Stimulated activated CD4-positive, alpha-beta T cell treated with anti-CD3 and anti-CD28 coated beads, TNF-alpha, amount 100 ng/mL, for 48 hours (primary cell): ENCODE results near the gene RNF223.

Source experiments
- DNase-seq, 3 donors: peaks; one replicate each; pipeline ENCODE4 v3.0.0-alpha.2; 2020; ENCODE audit warnings: low read depth in 3 of 3

RNF223 gene

DNA sequence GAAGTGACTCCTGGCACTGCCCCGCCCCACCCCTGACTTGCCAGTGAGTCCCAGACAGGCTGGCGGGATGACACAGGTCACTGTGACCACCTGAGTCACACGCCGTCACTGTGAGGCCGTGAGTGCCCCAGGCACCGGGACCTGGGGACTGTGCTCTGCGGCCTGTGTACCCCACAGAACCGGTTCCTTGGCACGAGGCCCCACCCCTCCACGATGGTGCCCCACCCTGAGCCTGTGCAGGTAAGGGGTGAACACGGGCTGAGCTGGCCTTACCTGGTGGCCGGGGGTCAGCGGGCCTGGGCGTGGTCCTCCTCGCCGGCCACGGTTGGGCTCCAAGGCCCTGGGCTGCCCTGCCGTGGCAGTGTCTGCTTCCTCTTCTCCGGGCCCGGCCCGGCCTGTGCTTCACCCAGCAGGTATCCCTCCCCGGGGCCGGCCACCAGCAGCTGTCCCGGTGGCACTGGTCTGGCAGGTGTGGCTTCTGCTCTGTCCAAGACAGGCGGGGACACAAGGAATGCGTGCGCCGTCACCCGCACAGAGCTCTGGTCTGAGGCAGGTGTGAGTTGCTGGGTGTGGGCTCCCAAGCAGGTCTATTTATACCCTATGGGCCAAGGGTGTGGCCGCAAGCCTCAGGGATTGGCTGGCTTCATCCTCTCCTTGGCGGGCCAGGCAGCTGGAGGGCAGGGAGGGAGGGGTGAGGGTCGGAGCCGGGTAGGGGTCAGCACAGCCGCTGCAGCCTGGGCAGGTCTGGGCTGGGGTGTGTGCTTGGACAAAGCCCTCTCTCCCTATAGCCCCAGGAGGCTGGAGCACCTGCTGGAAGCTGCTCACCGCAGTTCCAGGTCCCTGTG lies at the start of gene RNF223:
Gene RNF223 (minus strand): TSS at position 564 of the 845 bp plus-strand sequence. CDS start 1,740 bp downstream, outside the sequence.
- DNase-seq = no peak

DNA sequence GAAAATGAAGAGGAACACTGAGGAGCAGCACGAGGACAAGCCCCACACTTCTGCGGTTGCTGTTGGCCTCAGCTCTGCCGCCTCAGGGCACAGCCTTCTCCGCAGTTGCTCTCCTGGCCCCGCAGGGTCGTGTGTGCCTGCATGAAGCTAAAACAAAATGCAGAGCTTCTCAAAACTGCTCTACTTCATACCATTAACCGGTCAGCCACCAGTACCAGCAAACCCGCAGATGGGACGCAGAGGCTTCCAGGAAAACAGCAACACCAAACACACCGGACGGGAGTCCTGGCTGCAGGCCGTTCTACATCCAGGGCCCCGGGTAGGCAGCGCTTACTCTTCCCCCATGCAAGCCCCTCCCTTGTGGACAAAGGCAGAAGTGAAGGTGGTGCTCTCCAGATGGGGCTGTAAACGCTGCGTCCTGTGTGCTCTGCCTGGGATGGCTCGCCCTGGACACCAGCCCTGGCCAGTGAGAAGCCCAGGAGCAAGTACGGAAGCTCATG lies 48.9 kb upstream of the RNF223 start:
- no peak for DNase-seq

DNA sequence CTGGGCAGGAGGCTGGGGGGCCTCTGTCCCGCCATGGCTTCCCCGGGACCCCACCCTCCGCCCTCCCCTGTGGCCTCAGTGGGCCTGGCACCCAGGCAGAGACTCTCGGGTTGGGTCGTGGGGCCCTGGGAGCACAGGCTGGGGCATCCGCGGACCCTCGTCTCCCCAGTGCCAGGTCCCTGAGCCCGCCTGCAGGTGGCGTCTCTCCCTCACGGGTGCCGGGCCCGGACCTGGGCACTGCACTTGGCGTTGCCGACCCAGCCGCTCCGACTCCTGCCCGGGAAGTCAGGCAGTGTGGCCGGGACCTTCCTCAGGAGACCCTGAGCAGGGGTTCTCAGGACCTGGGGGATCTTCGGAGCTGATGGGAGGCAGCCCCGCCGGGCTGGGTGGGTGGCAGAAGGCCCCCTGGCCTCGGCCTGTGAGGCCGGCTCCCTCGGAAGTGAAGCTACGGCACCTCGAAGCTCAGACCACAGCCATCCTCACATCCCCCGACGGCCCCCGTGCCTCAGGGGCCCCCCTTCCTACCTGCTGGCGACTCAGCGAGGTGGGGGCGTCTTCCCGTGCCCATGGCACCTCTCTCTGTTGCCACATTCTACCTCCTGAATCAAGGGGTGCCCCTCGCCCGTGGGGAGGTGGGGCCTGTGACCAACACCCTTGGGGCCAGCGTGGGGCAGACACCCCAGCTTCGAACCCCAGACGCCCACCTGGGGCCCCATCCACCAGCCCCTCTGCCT lies 48.1 kb upstream of the RNF223 start:
- DNase-seq = peak; percentile 68 to 88 (median 76)

DNA sequence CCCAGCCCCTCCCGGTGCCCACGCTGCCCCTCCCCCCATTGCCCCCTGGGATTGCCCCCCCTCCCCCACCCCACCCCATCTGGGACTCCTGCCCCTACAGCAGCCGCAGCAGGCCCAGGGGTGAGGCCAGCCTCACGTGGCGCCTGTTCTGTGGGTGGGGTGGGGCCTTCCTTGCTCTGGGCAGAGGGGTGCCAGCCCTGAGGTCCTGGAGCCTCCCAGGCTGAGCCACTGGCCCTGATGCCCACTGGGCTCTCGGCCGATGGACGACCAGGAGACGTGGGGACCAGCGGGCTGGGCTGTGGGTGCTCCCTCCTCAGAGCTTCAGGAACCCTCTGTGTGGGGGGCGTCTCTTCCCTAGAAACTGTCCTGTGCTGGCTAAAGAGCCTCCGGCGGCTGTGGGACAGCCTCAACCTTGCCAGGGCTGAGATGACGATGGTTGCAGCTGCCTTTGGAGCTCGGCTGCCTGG lies 47.5 kb upstream of the RNF223 start:
- DNase-seq = no peak

DNA sequence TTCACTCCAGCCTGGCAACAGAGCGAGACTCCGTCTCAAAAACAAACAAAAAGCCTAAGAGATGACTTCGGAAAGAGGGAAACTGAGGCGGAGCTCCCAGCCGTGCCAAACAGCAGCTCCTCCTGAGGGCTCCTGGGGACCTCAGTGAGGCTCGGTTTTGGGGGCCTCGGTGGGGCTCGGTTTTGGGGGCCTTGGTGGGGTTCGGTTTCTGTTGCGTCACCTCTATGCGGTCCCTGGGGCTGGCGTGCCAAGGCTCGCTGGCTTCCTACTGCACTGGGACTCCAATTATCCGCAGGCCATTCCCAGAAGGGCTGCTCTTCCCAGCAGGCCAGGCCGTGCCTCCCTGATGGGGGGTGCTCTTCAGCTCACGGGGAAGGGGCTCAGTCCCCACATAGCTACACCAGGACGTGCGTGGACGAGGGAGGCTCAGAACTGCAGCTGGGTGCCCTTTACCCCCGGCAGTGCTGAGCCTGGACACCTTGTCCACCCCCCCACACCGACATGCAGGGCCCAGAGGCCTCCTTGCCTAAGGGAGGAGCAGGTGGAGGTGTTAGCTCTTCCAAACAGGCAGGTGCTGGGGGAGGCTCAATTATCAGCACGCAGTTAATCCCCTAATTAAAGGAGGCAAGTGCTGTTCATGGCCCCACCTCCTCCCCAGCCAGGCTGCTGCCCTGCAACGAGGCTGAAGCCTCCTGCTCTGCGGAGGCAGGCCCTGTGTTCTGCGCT lies 46.9 kb upstream of the RNF223 start:
- no peak for DNase-seq

DNA sequence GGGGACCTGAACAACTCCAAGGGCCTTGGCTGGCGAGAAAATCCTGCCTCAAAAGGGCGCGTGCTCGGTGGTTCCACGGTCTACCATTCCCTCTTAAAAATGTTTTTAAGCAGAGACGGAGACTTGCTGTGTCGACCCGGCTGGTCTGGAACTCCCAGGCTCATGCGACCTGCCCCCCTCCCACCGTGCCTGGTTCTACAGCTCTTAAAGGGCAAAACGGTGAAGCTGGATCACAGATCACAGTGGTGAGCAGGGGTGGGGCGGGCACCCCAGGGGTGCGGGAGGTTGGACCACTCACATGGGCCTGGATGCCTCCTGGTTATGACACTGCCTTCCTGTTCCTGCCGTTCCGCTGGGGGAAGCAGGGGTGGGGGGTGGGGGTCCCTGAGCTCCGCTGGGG lies 46.0 kb upstream of the RNF223 start:
- no peak for DNase-seq

DNA sequence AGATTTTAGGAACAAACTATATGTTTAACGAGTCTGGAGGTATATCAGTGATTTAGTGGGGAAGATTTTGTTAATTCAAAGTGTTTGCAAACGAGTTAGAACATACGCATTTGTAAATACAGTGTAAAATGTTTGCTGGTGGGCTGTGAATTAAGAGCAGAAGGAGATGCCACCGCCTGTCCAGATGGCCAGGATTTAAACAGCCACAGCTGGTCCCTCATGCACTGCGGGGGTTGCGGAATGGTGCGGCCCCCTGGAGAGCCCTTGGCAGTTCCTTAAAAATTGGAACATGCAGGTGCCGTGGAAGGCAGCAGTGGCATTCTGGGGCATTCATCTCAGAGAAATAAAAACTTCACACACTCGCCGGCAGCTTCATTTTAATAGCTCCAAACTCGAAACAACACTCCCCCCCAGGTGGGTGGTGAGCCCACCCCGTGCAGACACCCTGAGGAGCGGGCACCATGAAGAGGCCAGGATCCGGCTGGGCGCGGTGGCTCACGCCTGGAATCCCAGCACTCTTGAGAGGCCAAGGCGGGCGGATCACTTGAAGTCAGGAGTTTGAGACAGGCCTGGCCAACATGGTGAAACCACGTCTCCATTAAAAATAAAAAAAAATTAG lies 45.3 kb upstream of the RNF223 start:
- no peak for DNase-seq

DNA sequence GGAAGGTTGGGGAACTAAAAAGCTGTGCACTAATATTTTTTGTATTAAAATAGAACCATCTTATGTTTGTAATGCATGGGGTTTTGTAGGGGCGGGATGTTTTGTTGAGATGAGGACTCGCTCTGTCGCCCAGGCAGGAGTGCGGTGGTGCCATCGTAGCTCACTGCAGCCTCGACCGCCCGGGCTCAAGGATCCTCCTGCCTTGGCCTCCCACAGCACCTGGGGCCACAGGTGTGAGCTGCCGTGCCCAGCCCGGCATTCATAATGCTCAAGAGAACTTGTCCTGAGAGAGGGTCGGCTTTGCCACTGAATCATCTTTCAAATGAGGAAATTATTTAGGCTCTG lies 44.7 kb upstream of the RNF223 start:
- DNase-seq = no peak

DNA sequence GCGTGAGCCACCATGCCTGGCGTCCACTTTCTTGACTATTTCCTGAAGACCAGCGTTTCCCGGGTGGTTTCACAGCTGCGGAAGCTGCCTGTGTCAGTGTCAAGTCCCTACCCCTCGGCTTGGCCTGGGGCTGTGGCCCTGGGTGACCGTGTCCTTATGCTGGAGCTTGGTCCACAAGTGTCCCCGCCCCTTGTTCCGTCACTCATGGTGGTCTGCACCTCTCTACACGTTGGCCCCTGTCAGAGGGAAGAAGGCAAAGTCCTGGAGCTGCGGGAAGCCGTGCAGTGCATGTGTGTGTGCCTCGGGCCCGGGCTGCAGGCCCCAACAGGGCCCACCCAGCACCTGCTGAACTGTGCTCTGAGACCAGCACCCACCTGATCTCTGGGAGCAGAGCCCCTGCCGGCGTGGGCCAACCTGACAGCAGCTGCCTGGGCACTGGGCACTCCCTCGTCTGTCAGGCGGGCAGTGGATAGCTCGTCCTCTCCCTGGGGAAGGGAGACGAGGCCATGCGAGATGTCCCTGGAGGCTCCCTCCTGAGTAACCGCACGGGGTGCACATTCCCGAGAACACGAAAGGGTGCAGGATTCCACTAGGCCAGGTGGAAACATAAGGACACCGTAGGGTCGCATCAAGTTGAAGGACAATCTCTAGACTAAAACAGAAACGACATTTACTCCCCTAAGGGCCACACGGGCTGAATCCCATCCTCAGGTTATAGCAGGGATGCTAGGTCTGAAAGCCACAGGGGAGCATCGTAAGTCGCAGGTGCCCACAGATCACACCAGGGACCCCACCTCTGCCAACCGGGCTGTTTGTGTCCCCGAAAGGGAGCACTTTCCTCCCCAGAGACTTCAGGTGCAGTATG lies 44.1 kb upstream of the RNF223 start:
- no peak for DNase-seq

DNA sequence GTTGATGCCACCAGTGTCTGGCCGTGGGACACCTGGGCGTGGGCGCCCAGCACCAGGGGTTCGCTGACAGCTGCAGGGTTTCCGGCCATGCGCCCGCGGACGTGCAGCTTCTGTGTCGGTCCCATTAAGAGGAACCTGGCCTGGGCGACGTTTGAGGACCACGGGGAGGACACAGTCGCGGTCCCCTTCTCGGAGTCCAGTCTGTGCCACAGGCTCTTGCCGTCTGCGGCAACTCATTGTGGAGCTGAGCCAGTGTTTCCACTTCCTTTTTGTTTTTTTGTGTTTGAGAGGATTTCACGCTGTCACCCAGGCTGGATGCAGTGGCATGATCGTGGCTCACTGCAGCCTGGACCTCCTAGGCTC lies 43.3 kb upstream of the RNF223 start:
- DNase-seq = no peak

DNA sequence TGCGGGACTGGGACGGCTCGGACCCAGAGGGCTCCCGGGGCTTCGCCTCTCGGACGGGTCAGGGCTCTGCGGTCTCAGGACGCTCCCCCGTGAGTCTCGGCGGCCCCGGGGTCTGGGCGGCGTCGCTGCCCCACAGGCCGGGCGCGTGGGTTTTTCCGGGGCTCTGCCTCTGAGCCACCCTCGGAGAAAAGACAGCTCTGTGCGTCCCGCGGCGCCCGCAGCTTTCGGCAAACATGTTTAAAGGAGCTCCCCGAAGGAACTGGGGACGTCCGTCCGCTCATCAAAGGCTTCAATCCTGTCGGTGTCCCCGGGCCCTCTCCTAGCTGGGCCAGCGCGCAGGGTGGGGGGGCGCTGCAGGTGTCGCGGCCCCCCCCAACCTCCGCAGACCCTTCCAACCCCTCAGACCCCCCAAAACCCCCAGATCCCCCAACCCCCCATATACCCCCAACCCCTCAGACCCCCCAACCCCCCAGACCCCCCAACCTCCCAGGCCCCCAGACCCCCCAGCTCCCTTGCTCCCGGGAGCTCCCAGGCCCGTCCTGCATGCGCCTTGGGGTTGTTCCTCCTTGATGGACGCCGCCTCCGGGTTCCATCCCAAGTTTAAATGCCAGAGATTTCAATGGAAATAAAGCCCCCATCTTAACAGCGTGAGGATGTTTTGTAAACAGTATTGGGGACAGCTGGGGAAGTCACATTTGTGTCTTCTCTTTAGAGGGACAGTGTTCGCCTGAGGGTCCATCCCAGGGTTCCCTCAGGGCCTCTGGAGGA lies 42.8 kb upstream of the RNF223 start:
- peak in 1 of 3 donors; percentile 15 for DNase-seq

DNA sequence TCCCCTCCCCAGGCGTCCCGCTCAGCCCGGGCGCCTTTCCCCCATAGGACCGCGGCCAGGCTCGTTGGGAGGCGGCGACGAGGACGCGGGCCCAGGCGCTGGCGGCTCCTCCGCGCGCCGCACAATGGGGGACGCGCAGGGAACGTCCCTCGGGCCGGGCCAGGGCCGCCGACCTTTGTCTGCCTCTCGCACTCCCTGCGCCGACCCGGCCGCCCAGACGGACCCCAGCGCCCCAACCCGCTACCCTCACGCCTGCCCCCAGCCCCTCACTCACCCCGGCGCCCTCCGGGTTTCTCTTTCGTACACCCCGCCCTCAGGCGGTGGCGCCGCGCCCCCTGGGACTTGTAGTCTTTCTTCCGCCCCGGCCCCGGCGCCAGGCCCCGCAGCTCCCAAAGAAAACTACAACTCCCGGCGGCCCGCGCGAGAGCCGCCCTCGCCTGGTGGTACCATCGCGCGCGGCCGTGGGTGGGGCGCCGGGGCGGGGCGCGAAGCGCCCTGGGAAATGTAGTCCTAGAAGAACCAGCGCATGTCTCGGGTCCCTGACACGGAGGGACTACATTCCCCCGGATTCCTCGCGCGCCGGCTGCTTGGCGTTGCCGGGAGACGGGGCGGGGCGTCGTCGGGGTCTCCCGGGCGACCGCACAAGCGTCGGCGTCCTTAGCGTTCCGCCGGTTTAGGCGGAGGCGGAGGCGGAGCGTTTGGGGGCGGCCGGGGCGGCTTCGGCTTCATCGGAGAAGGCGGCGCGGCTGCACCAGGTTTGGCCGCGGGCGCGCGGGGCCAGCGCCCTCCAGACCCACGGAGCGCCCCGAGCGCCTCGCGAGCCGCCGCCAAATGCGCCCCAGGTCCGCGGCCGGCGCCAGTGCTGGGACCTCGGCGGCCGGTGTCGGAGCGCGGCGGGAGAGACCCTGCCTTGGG lies 41.9 kb upstream of the RNF223 start, which contains the start of gene C1orf159:
Gene C1orf159 (minus strand): TSS at position 304 of the 915 bp plus-strand sequence. CDS start 24,546 bp downstream, outside the sequence.
- peak; percentile 97 to 98 (median 97) for DNase-seq

DNA sequence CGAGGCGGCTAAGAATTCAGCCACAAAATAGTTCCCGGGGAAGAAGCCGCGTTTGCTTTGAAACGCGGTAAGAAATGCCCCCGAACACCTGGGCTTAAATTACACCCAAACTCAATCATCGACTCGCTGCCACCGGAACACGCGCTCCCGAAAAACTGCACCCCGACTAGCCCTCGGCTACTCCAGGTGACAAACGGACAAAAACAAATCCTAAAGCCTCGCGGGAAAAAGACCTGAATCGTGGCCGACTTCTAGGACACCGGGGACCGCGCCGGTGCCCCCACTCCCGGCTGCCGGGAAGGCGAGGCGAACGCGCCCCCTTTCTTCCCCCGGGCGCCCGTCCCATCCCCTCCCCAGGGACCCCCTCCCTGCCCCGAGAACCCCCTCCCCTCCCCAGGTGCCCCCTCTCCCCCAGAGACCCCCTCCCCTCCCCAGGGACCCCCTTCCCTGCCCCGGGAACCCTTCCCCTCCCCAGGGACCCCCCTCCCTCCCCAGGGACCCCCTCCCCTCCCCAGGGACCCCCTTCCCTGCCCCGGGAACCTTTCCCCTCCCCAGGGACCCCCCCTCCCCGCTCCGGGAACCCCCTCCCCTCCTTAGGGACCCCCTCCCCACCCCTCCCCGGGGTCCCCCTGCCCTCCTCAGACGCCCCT lies 41.2 kb upstream of the RNF223 start:
- DNase-seq = no peak

DNA sequence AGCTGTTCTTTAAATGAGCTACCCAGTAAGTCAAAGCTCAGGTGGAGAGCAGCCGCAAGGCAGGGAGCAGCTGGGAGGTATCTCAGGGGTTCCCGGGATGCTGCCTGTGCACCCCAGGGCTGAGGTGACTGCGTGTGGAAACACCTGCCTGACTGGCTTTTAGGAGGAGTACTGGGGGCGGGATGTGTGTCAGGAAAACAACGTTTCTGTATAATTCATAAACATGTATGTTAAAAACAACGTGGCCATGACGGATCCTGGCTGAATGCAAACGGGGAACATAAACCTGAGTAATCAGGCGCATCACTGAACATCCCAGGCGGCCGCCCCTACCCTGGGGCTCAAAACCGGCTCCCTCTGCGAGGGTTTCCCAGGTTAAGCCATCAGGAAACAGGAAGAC lies 40.3 kb upstream of the RNF223 start:
- DNase-seq = no peak

DNA sequence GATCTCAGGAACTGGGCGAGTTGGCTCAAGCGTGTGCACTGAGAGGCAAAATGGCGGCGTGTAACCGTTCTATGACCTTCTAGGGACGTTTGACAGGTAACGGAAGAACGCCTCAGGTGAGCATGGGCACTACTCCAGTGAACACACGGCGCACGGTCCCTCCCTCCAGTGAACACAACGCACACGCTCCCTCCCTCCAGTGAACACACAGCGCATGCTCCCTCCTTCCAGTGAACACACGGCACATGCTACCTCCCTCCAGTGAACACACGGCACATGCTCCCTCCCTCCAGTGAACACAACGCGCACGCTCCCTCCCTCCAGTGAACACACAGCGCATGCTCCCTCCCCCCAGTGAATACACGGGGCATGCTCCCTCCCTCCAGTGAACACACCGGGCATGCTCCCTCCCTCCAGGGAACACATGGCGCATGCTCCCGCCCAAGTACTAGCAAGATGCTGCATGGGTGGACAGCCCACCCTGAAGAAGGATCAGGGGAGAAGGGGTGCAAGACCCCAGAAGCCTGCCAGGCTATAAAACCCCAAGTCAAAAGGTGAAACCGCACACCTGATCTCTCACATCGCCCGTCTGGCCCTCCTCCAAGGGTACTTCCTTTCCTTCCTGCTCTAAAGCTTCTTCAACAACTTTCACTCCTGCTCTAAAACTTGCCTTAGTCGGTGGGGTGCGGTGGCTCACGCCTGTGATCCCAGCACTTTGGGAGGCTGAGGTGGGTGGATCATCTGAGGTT lies 38.3 kb upstream of the RNF223 start:
- DNase-seq = no peak

DNA sequence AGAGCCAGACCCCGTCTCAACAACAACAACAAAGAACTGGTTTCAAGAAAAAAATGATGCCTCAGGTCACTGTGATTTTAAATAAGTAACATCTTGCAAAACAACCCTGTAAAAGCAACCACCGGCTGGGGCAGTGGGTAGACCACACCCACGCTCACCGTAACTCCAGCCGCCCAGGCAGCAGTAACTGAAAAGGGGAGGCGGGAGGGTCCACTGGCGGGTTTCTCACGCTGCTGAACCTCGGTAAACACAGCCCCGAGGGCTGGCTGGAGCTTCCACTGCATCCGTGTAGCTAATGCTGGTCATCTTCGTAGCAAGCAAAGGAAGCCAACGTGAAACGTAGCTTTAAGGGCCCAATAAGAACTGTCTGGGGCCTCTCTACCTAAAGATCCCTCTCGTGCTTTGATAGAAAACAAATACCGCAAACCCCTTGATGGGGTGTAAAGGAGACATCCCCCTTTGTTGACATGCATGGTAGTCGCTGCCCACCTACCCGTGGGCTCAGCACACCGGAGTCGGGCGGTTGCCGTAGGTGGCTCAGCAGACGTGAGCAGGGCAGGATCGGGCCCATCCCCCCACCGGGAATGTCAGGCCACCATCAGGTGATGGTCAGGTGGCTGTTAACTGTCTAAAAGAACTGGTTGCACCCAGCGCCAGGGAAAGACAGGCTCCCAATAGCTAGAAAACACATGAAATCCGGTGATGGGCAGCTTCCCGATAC lies 37.6 kb upstream of the RNF223 start:
- no peak for DNase-seq

DNA sequence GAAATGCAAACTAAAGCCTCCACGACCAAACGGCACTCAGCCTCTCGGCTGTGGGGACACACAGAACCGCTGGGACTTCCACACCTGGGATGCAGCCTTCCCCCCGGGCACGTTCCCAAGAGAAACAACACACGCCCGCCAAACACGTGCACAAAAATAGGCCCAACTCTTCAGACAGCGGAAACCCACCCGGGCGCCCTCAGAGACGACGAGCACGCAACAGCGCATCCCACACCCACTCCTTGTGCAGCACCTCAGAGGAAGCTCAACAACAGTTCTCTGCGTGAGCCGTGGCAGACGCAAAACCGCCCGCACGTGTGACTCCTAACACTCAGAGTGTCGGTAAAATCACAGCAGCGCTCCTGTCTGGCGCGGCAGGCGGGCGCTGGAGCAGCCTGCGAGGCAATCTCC lies 36.5 kb upstream of the RNF223 start:
- no peak for DNase-seq
